GM12878 (cell line): ENCODE results near the gene DEPDC1. TPM values are rescaled to one million over a fixed set of nuclear protein-coding genes. Genes with fewer than 3 reads are reported as not detected.

Experiments
- ATAC-seq: fragments of 200-7000 bp; cut with Tn5 transposase; 3 replicates; pipeline ENCODE4 v1.9.1; 2020; ENCODE audit warnings: mild to moderate bottlenecking, moderate library complexity
- BruUV-seq: library from RNA; stranded (reverse); fragments of 400-500 nt; replicated peaks from 2 replicates; lab custom pipeline; 2021; lab: Mats Ljungman, UMichigan
- CTCF ChIA-PET: fragments of 300-600 bp; sonication (Branson Sonifier 250); formaldehyde crosslinking; extraction: SDS; loops from one replicate; lab custom pipeline; 2021; ENCODE audit warnings: inconsistent platforms; lab: Yijun Ruan, JAX
- POLR2A ChIA-PET: fragments of 350-600 bp; formaldehyde crosslinking; extraction: SDS; loops from one replicate; lab custom pipeline; 2021; ENCODE audit warnings: inconsistent platforms; lab: Charles Lee
- RAD21 ChIA-PET: fragments of 300-600 bp; sonication (Branson Sonifier 250); formaldehyde crosslinking; loops from one replicate; lab custom pipeline; 2023; ENCODE audit warnings: antibody characterized with exemption; ENCODE audit not compliant: unreplicated experiment; lab: Charles Lee
- SMC1A ChIA-PET: fragments of 300-600 bp; sonication (Branson Sonifier 250); formaldehyde crosslinking; loops from one replicate; lab custom pipeline; 2023; ENCODE audit not compliant: unreplicated experiment, uncharacterized antibody; lab: Charles Lee
- DNase-seq: peaks from one replicate; pipeline ENCODE4 v3.0.0-alpha.2; 2011; ENCODE audit warnings: low read depth, low spot score
- FAIRE-seq: peaks from 3 replicates; lab custom pipeline; 2011; peaks lifted over from hg19 to GRCh38; lab: Jason Lieb, UNC
- H2AFZ ChIP-seq: 2 replicates; pipeline ENCODE4 v1.6.0; 2011; ENCODE audit warnings: low read depth, low read length, control low read depth; ENCODE audit not compliant: control insufficient read depth
- H3K27ac ChIP-seq: 2 replicates; pipeline ENCODE4 v1.5.1; 2011; ENCODE audit warnings: control low read depth; ENCODE audit not compliant: control insufficient read depth, insufficient read depth
- H3K27me3 ChIP-seq, 2 experiments: replicated peaks in 1 of 2; 2 replicates each; pipeline versions ENCODE4 v1.6.0 to v1.6.1; 2011; ENCODE audit warnings: low read length in 1 of 2; ENCODE audit not compliant: control insufficient read depth in 2 of 2, insufficient read depth in 2 of 2
- H3K36me3 ChIP-seq, 2 experiments: 2 replicates each; pipeline ENCODE4 v1.5.1; 2011; ENCODE audit warnings: low read length in 1 of 2; ENCODE audit not compliant: control insufficient read depth in 2 of 2, insufficient read depth in 2 of 2
- H3K4me1 ChIP-seq: 2 replicates; pipeline ENCODE4 v1.6.1; 2011; ENCODE audit warnings: mild to moderate bottlenecking, low read length, moderate library complexity, mixed read lengths; ENCODE audit not compliant: control insufficient read depth, insufficient read depth
- H3K4me2 ChIP-seq: 2 replicates; pipeline ENCODE4 v1.6.0; 2011; ENCODE audit warnings: control low read depth; ENCODE audit not compliant: control insufficient read depth, insufficient read depth
- H3K4me3 ChIP-seq: fragments of 200-600 bp; sonication (generic); 2 replicates; pipeline ENCODE4 v1.5.1; 2016
- H3K79me2 ChIP-seq: 2 replicates; pipeline ENCODE4 v1.6.0; 2011; ENCODE audit warnings: low read length; ENCODE audit not compliant: control insufficient read depth, insufficient read depth
- H3K9ac ChIP-seq: 2 replicates; pipeline ENCODE4 v1.8.0; 2011; ENCODE audit warnings: low read length, control low read depth, mixed read lengths; ENCODE audit not compliant: control insufficient read depth, insufficient read depth
- H3K9me3 ChIP-seq: replicated peaks from 3 replicates; pipeline ENCODE4 v1.5.1; 2011; ENCODE audit warnings: mild to moderate bottlenecking, low read length; ENCODE audit not compliant: control insufficient read depth, insufficient read depth
- H4K20me1 ChIP-seq: 2 replicates; pipeline ENCODE4 v1.6.0; 2011; ENCODE audit not compliant: control insufficient read depth, insufficient read depth
- ATF3 ChIP-seq: IDR thresholded peaks from 2 replicates; pipeline ENCODE4 v1.6.1; 2011; ENCODE audit warnings: low read depth, mild to moderate bottlenecking, low read length, moderate library complexity, borderline replicate concordance; ENCODE audit errors: extremely low read depth
- BHLHE40 ChIP-seq, 2 experiments: fragments of 450-650 bp in 1 of 2; IDR thresholded peaks; 2 replicates each; pipeline ENCODE4 v1.6.1; 2011 to 2017; ENCODE audit warnings: low read depth in 2 of 2, borderline replicate concordance in 1 of 2, improper control_type of control experiment in 1 of 2, low read length in 1 of 2, mild to moderate bottlenecking in 1 of 2
- BMI1 ChIP-seq: fragments of 450-650 bp; IDR thresholded peaks from 2 replicates; pipeline ENCODE4 v1.6.1; 2016; ENCODE audit warnings: mild to moderate bottlenecking, moderate library complexity, borderline replicate concordance
- CREB1 ChIP-seq: IDR thresholded peaks from 2 replicates; pipeline ENCODE4 v1.6.1; 2012; ENCODE audit warnings: low read depth, mild to moderate bottlenecking, inconsistent platforms
- CTCF ChIP-seq, 3 experiments: IDR thresholded peaks in 2 of 3; conservative IDR thresholded peaks in 1 of 3; 2 replicates each; pipeline ENCODE4 v1.5.1; 2011; ENCODE audit warnings: low read depth in 3 of 3, low read length in 3 of 3, mild to moderate bottlenecking in 3 of 3, control low read depth in 2 of 3, moderate library complexity in 2 of 3, inconsistent platforms in 1 of 3, mixed read lengths in 1 of 3; ENCODE audit not compliant: control insufficient read depth in 2 of 3, insufficient read depth in 1 of 3; ENCODE audit errors: extremely low read depth in 1 of 3
- E2F8 ChIP-seq: fragments of 450-650 bp; IDR thresholded peaks from 2 replicates; pipeline ENCODE4 v1.6.1; 2018; ENCODE audit warnings: mild to moderate bottlenecking, low read depth, moderate library complexity; ENCODE audit not compliant: partially characterized antibody
- FOXK2 ChIP-seq: fragments of 450-650 bp; IDR thresholded peaks from 2 replicates; pipeline ENCODE4 v1.6.1; 2017; ENCODE audit warnings: mild to moderate bottlenecking, moderate library complexity
- HDAC2 ChIP-seq: fragments of 200-600 bp; sonication (generic); IDR thresholded peaks from 2 replicates; pipeline ENCODE4 v1.6.1; 2017
- IRF3 ChIP-seq: fragments of 450-650 bp; IDR thresholded peaks from 2 replicates; pipeline ENCODE4 v1.6.1; 2014; ENCODE audit warnings: mild to moderate bottlenecking
- KAT2A ChIP-seq: conservative IDR thresholded peaks from 2 replicates; pipeline ENCODE4 v1.6.1; 2011; ENCODE audit warnings: low read depth, low read length; ENCODE audit not compliant: control insufficient read depth
- MEF2A ChIP-seq: IDR thresholded peaks from 2 replicates; pipeline ENCODE4 v1.6.1; 2011; ENCODE audit warnings: low read depth, mild to moderate bottlenecking, low read length, moderate library complexity; ENCODE audit not compliant: insufficient read depth
- NR2C2 ChIP-seq: IDR thresholded peaks from 2 replicates; pipeline ENCODE4 v1.6.1; 2011; ENCODE audit warnings: borderline replicate concordance, low read depth; ENCODE audit not compliant: control insufficient read depth, insufficient read length
- RAD21 ChIP-seq: IDR thresholded peaks from 2 replicates; pipeline ENCODE4 v1.6.1; 2011; ENCODE audit warnings: mild to moderate bottlenecking, low read depth, low read length, moderate library complexity; ENCODE audit not compliant: insufficient read depth
- RAD51 ChIP-seq: fragments of 450-650 bp; IDR thresholded peaks from 2 replicates; pipeline ENCODE4 v1.6.1; 2016; ENCODE audit warnings: moderate library complexity, mild to moderate bottlenecking, inconsistent platforms
- SMC3 ChIP-seq: IDR thresholded peaks from 2 replicates; pipeline ENCODE4 v1.6.1; 2011; ENCODE audit warnings: low read length, improper control_type of control experiment, borderline replicate concordance
- WGBS: methylation state at CpG from one replicate; pipeline ENCODE4 v1.1.6; 2016; ENCODE audit warnings: low lambda C conversion rate; ENCODE audit not compliant: insufficient replicate concordance, insufficient coverage; ENCODE audit errors: missing lambda C conversion rate; 5-methylcytosine and 5-hydroxymethylcytosine counted together
- in situ Hi-C: fragments of 300-500 bp; cut with MboI; formaldehyde crosslinking; loops from 9 replicates; pipeline ENCODE4 v1.14.3; 2018; ENCODE audit warnings: mixed read lengths
- intact Hi-C: fragments of 100-400 bp; cut with micrococcal nuclease; formaldehyde crosslinking; loops from one replicate; pipeline ENCODE4 v1.14.2; 2022; ENCODE audit not compliant: unreplicated experiment
- polyA plus RNA-seq, 11 experiments: library from polyadenylated mRNA; depleted of rRNA in 4 of 11; unstranded in 6 of 11; stranded (reverse) in 5 of 11; fragments of >200 nt; fragmentation: Nextera tagmentation in 4 of 11; fragmentation: Illumina TruSeq in 1 of 11; extraction: Ambion mirVana in 4 of 11; extraction: Trizol in 1 of 11; gene quantifications; 1 replicate in 1 of 11; 2 replicates in 10 of 11; pipeline versions ENCODE4 v1.2.1 to v1.2.3, GENCODE V29; 2011 to 2016; ENCODE audit warnings: inconsistent platforms in 2 of 11, missing spikeins in 2 of 11, low read depth in 1 of 11
- total RNA-seq, 4 experiments: library from RNA; depleted of rRNA in 3 of 4; stranded (reverse); fragments of >200 nt in 3 of 4; fragmentation: Illumina TruSeq in 1 of 4; extraction: Trizol in 1 of 4; gene quantifications; 2 replicates each; pipeline versions ENCODE4 v1.2.1 to v1.2.3, GENCODE V29; 2013 to 2021

DEPDC1 gene
- total and polyA plus RNA-seq, 10 of the 15 experiments (the other 5 are each of a cell fraction or from before 2014, with no cell fraction given), result 6.9 to 36.5 (median 17.6) TPM

GRCh38 chr1:68442822-68443556 is 53.9 kb downstream of the DEPDC1 start (continued):
- TF ChIP-seq CTCF (IDR thresholded peaks at IDR 0.05 in 2 of 3, conservative IDR thresholded peaks at IDR 0.05 in 1 of 3; ENCODE audit: control insufficient read depth in 2 of 3, extremely low read depth in 1 of 3, insufficient read depth in 1 of 3, low read depth in 3 of 3, low read length in 3 of 3), result peak; percentile 56 to 69 (median 62)
- no peak for TF ChIP-seq FOXK2
- TF ChIP-seq MEF2A, result no peak
- TF ChIP-seq RAD51, result no peak
- TF ChIP-seq ATF3, result no peak
- no peak for TF ChIP-seq NR2C2
- no peak for TF ChIP-seq CREB1
- TF ChIP-seq RAD21, result peak; percentile 61

GRCh38 chr1:68442006-68442405 is 54.9 kb downstream of the DEPDC1 start:
- intact Hi-C loops, result loop anchor here (2.0 kb wide), 1 partner anchor 325 kb away; no protein-coding TSS in a partner anchor
- Histone ChIP-seq H3K36me3 (no peaks in the 10 kb centered on the region), H3K9ac (no peak overlapping the region), H2AFZ (no peak overlapping the region), H3K9me3 (no peaks in the 10 kb centered on the region), H3K27ac (no peak overlapping the region), H3K4me2 (no peak overlapping the region), H3K27me3 (no peaks in the 10 kb centered on the region), H4K20me1 (no peaks in the 10 kb centered on the region), H3K4me1 (no peaks in the 10 kb centered on the region), H3K79me2 (no peaks in the 10 kb centered on the region), H3K4me3 (no peak overlapping the region)
- ATAC-seq (no peak), FAIRE-seq (no peak), DNase-seq (no peak)
- ChIA-PET CTCF (interaction anchor here (0.9 to 3.7 kb wide), 14 partner anchors 9 to 464 kb away, joined by 3 to 48 read pairs (median 4); no protein-coding TSS in a partner anchor), RAD21 (interaction anchor here (1.7 to 3.0 kb wide), 3 partner anchors 322 to 591 kb away, joined by 7 to 23 read pairs (median 22); no protein-coding TSS in a partner anchor), SMC1A (interaction anchor here (0.8 to 2.6 kb wide), 3 partner anchors 62 to 321 kb away, joined by 3 to 22 read pairs (median 5); no protein-coding TSS in a partner anchor), POLR2A (no interaction called here)
- WGBS, result 34% methylated on average over 4 of the region's 4 CpGs
- in situ Hi-C loops, result loop anchor here (5.0 kb wide), 1 partner anchor 320 kb away; no protein-coding TSS in a partner anchor
- no TSS peak for BruUV-seq
- no peak for TF ChIP-seq SMC3
- TF ChIP-seq BHLHE40 (IDR thresholded peaks at IDR 0.05; ENCODE audit: borderline replicate concordance in 1 of 2, low read depth in 2 of 2, low read length in 1 of 2), result no peak
- TF ChIP-seq KAT2A, result no peak
- TF ChIP-seq IRF3, result no peak
- TF ChIP-seq E2F8, result no peak
- TF ChIP-seq HDAC2, result no peak
- no peak for TF ChIP-seq BMI1
